GM12891 (cell line): ENCODE results near the gene HTR4.

Experiments
- DNase-seq: peaks from one replicate; pipeline ENCODE4 v3.0.0; 2011; ENCODE audit warnings: low spot score; ENCODE audit not compliant: insufficient read length
- FAIRE-seq: peaks from 2 replicates; lab custom pipeline; 2011; peaks lifted over from hg19 to GRCh38; lab: Jason Lieb, UNC
- PAX5 ChIP-seq: IDR thresholded peaks from 2 replicates; pipeline ENCODE4 v1.6.1; 2011; ENCODE audit warnings: low read length, moderate library complexity, mild to moderate bottlenecking; ENCODE audit not compliant: insufficient read depth, severe bottlenecking
- POLR2A ChIP-seq: IDR thresholded peaks from 2 replicates; pipeline ENCODE4 v1.6.1; 2011; ENCODE audit warnings: low read depth, low read length, control low read depth
- POLR2AphosphoS5 ChIP-seq: IDR thresholded peaks from 2 replicates; pipeline ENCODE4 v1.6.1; 2011; ENCODE audit warnings: low read depth, low read length, control low read depth
- POU2F2 ChIP-seq: IDR thresholded peaks from 2 replicates; pipeline ENCODE4 v1.6.1; 2011; ENCODE audit warnings: low read depth, mild to moderate bottlenecking, control low read depth, low read length, moderate library complexity
- SPI1 ChIP-seq: IDR thresholded peaks from 2 replicates; pipeline ENCODE4 v1.6.1; 2011; ENCODE audit warnings: low read depth, low read length, control low read depth
- TAF1 ChIP-seq: IDR thresholded peaks from 2 replicates; pipeline ENCODE4 v1.6.1; 2011; ENCODE audit warnings: low read depth, low read length, control low read depth

HTR4 gene

DNA sequence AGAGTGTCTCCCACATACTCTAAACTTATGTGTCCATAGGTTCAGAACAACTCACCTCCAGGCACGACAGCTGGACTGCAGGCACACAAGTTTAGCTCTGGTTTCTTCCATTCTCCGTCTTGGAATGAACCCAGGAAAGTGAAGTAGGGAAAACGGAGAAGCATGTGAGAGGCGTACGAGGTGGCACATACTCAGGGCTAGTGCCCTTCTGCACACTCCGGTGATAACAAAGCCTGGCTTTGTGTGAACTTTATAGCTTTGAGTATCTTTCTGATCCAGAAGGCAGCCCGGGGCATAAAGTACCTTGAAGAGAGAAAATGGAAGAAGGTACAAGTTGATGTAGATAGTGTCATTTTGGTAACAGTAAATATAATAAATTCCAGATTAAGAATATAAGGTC, 11.1 kb upstream of the HTR4 start:
- TF ChIP-seq POLR2A, result no peak
- TF ChIP-seq PAX5, result no peak
- TF ChIP-seq TAF1, result no peak
- TF ChIP-seq POLR2AphosphoS5, result no peak
- TF ChIP-seq POU2F2, result no peak
- TF ChIP-seq SPI1, result no peak
- no peak for FAIRE-seq

DNA sequence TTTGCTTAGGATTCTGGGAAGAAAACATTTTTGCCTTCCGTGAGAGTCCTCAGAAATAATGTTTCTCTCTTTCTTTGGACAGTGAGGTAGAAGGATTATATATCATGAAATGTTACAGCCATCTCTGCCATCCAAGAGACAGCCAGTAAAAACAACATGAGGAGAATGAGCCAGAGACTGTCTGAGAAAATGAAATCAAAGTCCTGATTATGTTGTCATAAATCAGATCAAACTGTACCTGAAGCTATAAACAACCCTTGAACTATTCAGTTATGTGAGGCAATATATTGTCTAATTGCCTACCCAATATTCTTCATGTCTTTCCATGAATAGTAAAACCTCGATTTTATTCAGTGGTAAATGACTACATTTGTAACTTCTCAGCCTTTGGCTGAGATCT, 9.2 kb upstream of the HTR4 start:
- FAIRE-seq (no peak), DNase-seq (no peak)
- TF ChIP-seq POLR2A (no peak), POU2F2 (no peak), TAF1 (no peak), PAX5 (no peak), SPI1 (no peak), POLR2AphosphoS5 (no peak)

More for the DNA sequence above, 11.1 kb upstream of the HTR4 start:
- no peak for DNase-seq

DNA sequence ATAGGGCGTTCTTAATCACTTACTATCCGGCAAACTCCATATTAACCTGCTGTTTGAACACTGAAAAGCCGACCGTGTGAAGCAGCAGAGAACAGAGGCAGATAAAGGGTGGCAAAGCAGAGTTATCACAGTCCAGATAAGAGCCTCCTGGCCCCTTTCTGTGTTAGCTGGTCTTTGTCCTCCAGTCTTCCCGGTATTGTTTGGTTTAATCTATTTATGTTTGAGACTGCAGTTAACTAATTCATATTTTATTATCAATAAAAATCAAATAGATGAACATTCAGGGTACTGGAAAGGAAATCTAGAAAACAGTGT, 6.0 kb upstream of the HTR4 start:
- DNase-seq, result no peak

DNA sequence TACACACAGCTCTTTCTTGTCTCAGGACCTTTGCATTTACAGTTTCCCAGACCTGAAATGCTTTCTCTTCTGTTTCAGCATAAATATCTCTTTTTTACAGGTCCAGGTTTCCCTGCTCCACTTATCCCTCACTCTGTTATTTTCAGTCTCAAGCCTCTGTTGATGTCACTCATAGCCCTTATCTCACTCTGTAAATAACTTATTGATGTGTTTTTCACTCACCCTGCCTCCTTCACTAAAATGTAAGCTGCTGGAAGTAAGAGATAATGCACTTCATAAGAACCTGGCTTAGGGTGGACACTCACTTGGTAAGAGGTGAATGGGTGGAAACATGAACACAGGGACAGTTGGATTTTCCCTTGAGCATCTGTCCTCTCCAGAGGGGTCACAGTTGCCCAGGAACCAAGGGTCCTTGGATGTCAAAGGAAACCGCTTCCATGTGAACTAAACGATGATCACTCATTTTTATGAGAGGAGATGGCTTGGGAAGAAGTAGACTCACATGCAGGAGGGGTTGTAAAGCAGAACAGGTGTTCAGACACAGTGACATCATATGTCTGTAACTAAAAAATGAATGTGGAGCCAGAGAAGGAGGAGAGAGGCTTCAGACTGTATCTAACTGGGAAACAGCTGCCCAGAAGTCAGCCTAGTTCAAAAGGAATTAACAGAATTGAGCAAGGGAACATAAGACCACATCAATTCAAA, 5.5 kb upstream of the HTR4 start:
- no peak for FAIRE-seq
- TF ChIP-seq TAF1, result no peak
- no peak for TF ChIP-seq PAX5
- TF ChIP-seq POU2F2, result no peak
- no peak for TF ChIP-seq POLR2AphosphoS5
- TF ChIP-seq POLR2A, result no peak
- TF ChIP-seq SPI1, result no peak
- DNase-seq, result no peak

More for the DNA sequence above, 6.0 kb upstream of the HTR4 start:
- no peak for FAIRE-seq
- TF ChIP-seq POLR2AphosphoS5 (no peak), TAF1 (no peak), SPI1 (no peak), POLR2A (no peak), PAX5 (no peak), POU2F2 (no peak)

DNA sequence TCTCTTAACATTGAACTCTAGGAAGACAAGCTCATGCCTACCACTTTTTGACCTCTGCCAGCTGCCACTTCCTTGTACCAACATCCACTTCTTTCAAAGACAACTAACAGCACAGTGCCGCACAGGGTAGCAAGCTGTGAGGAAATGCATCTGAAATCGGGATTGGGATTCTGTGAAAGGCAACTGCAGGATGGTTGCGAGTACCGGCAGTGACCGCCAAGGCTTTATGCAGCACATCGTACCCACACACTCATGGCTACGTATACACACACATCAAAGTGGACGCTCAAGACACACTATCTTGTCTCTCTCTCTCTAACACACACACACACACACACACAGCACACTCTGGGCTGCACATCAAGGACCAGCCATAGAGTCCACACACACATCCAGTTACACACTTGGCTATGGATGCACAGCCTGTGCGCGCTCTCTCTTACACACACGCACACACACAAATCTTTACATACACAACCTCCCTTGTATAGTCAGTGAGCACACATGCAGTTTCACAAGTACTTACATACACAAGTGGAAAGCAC, 964 bp downstream of the HTR4 start:
- no peak for FAIRE-seq
- DNase-seq, result no peak
- TF ChIP-seq PAX5 (no peak), TAF1 (no peak), POLR2A (no peak), POU2F2 (no peak)

DNA sequence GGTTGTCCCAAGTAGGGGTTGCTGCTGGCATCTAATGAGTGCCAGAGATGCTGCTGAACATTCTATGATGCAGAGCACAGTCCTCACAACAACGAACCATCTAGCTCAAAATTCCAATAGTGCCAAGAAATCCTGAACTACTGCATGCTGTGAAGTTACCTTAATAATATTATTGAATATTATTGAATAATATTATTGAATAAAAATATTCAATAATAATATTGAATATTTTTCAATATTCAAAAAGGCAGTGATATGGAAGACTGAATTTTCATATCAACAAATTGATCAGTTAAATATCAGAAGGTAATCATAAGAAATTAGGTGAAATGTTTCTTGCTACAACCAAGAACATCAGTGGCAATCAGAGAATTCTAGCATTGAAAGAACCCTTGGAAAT, 2.8 kb downstream of the HTR4 start:
- DNase-seq (no peak), FAIRE-seq (no peak)
- TF ChIP-seq PAX5, result no peak
- TF ChIP-seq TAF1, result no peak
- no peak for TF ChIP-seq POU2F2
- TF ChIP-seq POLR2AphosphoS5, result no peak

DNA sequence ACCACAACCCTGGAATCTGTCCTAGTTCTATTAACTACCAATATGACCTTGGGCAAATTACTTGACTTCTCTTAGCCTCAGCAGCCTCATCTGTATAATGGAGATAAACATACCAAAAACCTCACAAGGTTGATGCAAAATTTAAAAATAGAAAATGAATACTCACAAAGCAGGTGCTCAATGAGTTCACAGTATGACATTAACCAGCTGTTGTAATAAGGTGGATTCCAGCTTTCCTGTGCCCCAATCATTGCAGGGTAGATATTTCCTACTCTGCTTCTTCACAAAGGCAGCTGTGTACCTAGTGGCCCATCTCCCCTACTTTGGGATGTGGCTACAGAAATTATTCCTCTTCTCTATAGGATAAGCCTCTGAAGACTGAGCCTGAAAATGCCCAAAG, 8.8 kb downstream of the HTR4 start:
- FAIRE-seq (no peak), DNase-seq (no peak)
- no peak for TF ChIP-seq POU2F2
- no peak for TF ChIP-seq POLR2AphosphoS5
- TF ChIP-seq TAF1, result no peak
- TF ChIP-seq SPI1, result no peak
- TF ChIP-seq POLR2A, result no peak
- no peak for TF ChIP-seq PAX5

DNA sequence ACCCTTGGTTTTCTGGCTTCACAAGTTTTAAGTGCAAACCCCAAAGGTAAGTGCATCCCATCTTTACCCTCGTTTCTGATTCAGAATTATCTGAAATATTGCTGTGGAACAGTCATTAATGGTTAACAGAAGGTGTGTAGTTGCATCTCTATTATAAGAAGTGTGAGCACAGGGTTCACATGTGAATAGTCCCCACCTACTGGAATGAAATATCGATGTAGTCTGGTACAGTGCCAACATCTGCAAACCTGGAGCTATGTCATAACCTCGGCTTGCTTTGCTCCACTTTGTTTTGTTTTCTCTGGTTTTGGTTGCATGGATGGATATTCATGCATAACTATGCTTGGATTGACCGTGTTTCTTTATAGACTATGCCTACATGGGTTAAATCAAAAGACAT, 12.6 kb downstream of the HTR4 start:
- TF ChIP-seq POU2F2 (no peak), TAF1 (no peak), POLR2AphosphoS5 (no peak), POLR2A (no peak), PAX5 (no peak), SPI1 (no peak)
- DNase-seq (no peak), FAIRE-seq (no peak)

DNA sequence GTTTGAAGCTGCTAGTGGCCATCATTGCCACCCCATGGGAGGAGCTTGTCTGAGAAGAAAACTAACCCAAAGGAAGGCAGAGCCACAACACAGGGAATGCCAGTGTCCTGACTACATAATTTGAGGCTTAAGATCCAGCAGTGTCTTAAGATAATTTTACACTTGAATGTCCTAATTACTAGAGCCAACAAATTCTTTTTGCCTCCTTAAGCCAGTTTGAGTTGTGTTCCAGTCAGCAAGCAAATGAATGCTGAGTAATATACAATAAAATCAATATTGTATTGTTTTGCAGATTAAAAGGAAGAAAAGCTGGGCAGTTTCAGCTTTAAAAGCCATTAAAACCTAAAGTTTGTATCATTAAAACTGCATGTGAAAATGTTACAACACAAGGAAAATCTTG, 13.9 kb downstream of the HTR4 start:
- no peak for DNase-seq

DNA sequence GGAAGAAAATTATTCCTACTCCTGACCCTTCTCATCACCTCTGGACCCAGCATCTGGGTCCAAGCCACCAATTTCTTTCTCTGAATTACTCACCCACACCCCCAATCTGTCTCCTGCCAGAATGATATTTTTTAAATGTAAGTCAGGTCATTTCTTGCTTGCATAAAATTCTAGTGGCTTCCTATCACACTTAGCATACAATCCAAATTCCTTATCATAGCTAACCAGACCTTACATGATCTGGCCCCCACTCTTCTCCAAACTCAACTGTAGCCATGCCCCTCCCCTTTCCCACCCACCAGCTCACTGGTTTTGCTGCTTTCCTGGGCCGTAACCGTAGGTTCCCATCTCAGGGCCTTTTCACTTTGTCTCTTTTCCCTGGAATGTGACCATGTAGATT, 15.2 kb downstream of the HTR4 start:
- FAIRE-seq (no peak), DNase-seq (no peak)
- TF ChIP-seq PAX5 (no peak), POLR2AphosphoS5 (no peak), SPI1 (no peak), POU2F2 (no peak), POLR2A (no peak), TAF1 (no peak)

More for the DNA sequence above, 13.9 kb downstream of the HTR4 start:
- TF ChIP-seq TAF1 (no peak), SPI1 (no peak), POLR2AphosphoS5 (no peak), POU2F2 (no peak)
- FAIRE-seq, result no peak
